NCI-H1417 treated with DMSO at 0.1 percent for 48 hours (cell line): ENCODE results near the gene CCRL2.
"Not testable (repeated sequence)": the region's sequence is repeated elsewhere in the genome, so short reads cannot be mapped to it uniquely, and the experiment has no call there.

Source experiments
- DNase-seq: peaks from one replicate; lab custom pipeline; 2025; lab: John Stamatoyannopoulos, UW

Gene CCRL2

GRCh38 chr3:46429671-46430070 lies 22.6 kb downstream of the CCRL2 start:
- no peak for DNase-seq

GRCh38 chr3:46430879-46431278 lies 23.8 kb downstream of the CCRL2 start:
- not testable (repeated sequence) for DNase-seq

- not testable (repeated sequence) for DNase-seq
Observed at GRCh38 chr3:46431905-46432304, 24.8 kb downstream of the CCRL2 start.

- DNase-seq = not testable (repeated sequence)
Observed at GRCh38 chr3:46433118-46433517, 26.1 kb downstream of the CCRL2 start.

GRCh38 chr3:46433841-46434240 lies 26.8 kb downstream of the CCRL2 start:
- DNase-seq = no peak

- DNase-seq = no peak
Observed at GRCh38 chr3:46435081-46435726, 28.1 kb downstream of the CCRL2 start.

- no peak for DNase-seq
Observed at GRCh38 chr3:46438831-46439230, 31.8 kb downstream of the CCRL2 start.

GRCh38 chr3:46440531-46441294 lies 33.7 kb downstream of the CCRL2 start:
- no peak for DNase-seq

GRCh38 chr3:46442576-46443530 lies 35.8 kb downstream of the CCRL2 start:
- DNase-seq = no peak

- DNase-seq = no peak
Observed at GRCh38 chr3:46447228-46447985, 40.3 kb downstream of the CCRL2 start.

GRCh38 chr3:46448721-46449120 lies 41.7 kb downstream of the CCRL2 start:
- DNase-seq = no peak

GRCh38 chr3:46449755-46450552 lies 42.9 kb downstream of the CCRL2 start:
- no peak for DNase-seq

GRCh38 chr3:46453526-46454208 lies 46.6 kb downstream of the CCRL2 start:
- no peak for DNase-seq

GRCh38 chr3:46454209-46454595 lies 47.1 kb downstream of the CCRL2 start:
- no peak for DNase-seq

- no peak for DNase-seq
Observed at GRCh38 chr3:46454606-46455005, 47.5 kb downstream of the CCRL2 start.

- DNase-seq = no peak
Observed at GRCh38 chr3:46455231-46456115, 48.4 kb downstream of the CCRL2 start.

GRCh38 chr3:46456118-46456517 lies 49.1 kb downstream of the CCRL2 start:
- no peak for DNase-seq
